ENCODE measurements around the gene ZDHHC19.

DNA sequence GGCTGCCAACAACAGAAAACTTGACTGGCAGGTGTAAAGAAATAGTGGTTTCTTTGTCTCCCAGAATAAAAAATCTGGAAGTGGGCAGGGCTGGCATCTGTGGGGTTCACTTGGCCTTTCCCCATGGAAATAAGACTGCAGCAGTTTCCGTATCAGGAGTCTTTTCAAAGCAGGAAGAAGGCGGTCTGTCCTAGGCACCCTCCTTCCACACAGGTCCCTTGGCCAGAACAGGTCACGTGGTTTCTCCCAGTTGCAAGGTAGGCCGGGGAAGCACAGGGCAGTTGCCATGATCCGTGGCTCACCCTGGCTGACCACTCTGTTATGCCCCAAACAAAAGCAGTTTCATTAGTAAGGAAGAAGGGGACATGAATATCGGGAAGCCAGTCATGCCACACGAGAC, 45.4 kb downstream of the ZDHHC19 start:
- TF ChIP-seq, protein P1, sequence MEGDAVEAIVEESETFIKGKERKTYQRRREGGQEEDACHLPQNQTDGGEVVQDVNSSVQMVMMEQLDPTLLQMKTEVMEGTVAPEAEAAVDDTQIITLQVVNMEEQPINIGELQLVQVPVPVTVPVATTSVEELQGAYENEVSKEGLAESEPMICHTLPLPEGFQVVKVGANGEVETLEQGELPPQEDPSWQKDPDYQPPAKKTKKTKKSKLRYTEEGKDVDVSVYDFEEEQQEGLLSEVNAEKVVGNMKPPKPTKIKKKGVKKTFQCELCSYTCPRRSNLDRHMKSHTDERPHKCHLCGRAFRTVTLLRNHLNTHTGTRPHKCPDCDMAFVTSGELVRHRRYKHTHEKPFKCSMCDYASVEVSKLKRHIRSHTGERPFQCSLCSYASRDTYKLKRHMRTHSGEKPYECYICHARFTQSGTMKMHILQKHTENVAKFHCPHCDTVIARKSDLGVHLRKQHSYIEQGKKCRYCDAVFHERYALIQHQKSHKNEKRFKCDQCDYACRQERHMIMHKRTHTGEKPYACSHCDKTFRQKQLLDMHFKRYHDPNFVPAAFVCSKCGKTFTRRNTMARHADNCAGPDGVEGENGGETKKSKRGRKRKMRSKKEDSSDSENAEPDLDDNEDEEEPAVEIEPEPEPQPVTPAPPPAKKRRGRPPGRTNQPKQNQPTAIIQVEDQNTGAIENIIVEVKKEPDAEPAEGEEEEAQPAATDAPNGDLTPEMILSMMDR (IDR thresholded peaks at IDR 0.05), result no peak
- TF ChIP-seq ZFX (IDR thresholded peaks at IDR 0.05; ENCODE audit: borderline replicate concordance), result no peak
